Esophagus muscularis mucosa (tissue), 4 donors: ENCODE measurements around the gene WNT11. TPM values are rescaled to one million over a fixed set of nuclear protein-coding genes. Genes with fewer than 3 reads are reported as not detected.

Source experiments
- DNase-seq: peaks from one replicate; pipeline ENCODE4 v3.0.0-alpha.2; 2017; ENCODE audit errors: extremely low spot score
- H3K27ac ChIP-seq, 4 donors: fragments of 200-600 bp; sonication (generic); replicated peaks in 1 of 4; 1 replicate in 3 of 4; 2 replicates in 1 of 4; pipeline ENCODE4 v1.5.1; 2016 to 2019; ENCODE audit warnings: mild to moderate bottlenecking in 1 of 4
- H3K27me3 ChIP-seq, 4 donors: fragments of 200-600 bp; sonication (generic); one replicate each; pipeline versions ENCODE4 v1.5.1 to v1.6.0; 2016 to 2019
- H3K36me3 ChIP-seq, 4 donors: fragments of 200-600 bp; sonication (generic); one replicate each; pipeline ENCODE4 v1.5.1; 2016 to 2019
- H3K4me1 ChIP-seq, 4 donors: fragments of 200-600 bp; sonication (generic); one replicate each; pipeline ENCODE4 v1.5.1; 2016 to 2019
- H3K4me3 ChIP-seq, 4 donors: fragments of 200-600 bp; sonication (generic); 1 replicate in 2 of 4; 2 replicates in 2 of 4; pipeline ENCODE4 v1.5.1; 2016 to 2019; ENCODE audit warnings: mild to moderate bottlenecking in 4 of 4, moderate library complexity in 1 of 4
- H3K9me3 ChIP-seq, 4 donors: fragments of 200-600 bp; sonication (generic); 1 replicate in 3 of 4; 2 replicates in 1 of 4; pipeline ENCODE4 v1.5.1; 2016 to 2019
- CTCF ChIP-seq, 3 experiments: fragments of 200-600 bp in 2 of 3; fragments of 450-650 bp in 1 of 3; sonication (generic) in 2 of 3; IDR thresholded peaks; one replicate each; pipeline ENCODE4 v1.5.1; 2017 to 2019; ENCODE audit warnings: antibody characterized with exemption in 3 of 3, mild to moderate bottlenecking in 2 of 3, moderate library complexity in 1 of 3
- EP300 ChIP-seq: sonication (generic); formaldehyde crosslinking; IDR thresholded peaks from one replicate; pipeline ENCODE4 v1.6.1; 2017; ENCODE audit warnings: antibody characterized with exemption
- POLR2A ChIP-seq: fragments of 450-650 bp; IDR thresholded peaks from one replicate; pipeline ENCODE4 v1.6.1; 2017; ENCODE audit warnings: antibody characterized with exemption, moderate library complexity, mild to moderate bottlenecking, low read depth
- POLR2AphosphoS5 ChIP-seq, 2 donors: sonication (generic); formaldehyde crosslinking; IDR thresholded peaks; one replicate each; pipeline ENCODE4 v1.6.1; 2017; ENCODE audit warnings: antibody characterized with exemption in 2 of 2
- WGBS: methylation state at CpG from one replicate; pipeline ENCODE4 v1.1.5; 2018; 5-methylcytosine and 5-hydroxymethylcytosine counted together
- intact Hi-C: fragments of 100-400 bp; cut with DNase I; formaldehyde crosslinking; loops from one replicate; pipeline ENCODE4 v1.15.1; 2023
- total RNA-seq, 4 donors: library from RNA; depleted of rRNA; stranded (reverse); fragments of >200 nt; gene quantifications; one replicate each; pipeline versions ENCODE4 v1.1.0 to v1.2.1, GENCODE V29; 2016

The WNT11 gene
- total RNA-seq, 4 donors from 2014 or later = 3.7 to 11.0 (median 7.7) TPM

GRCh38 chr11:76143274-76143673 is 63.0 kb downstream of the WNT11 start:
- intact Hi-C loops = no loop called here
- no peaks in the 10 kb centered on the region for H3K9me3 ChIP-seq
- TF ChIP-seq EP300 = no peak
- TF ChIP-seq POLR2A = no peak
- TF ChIP-seq CTCF (IDR thresholded peaks at IDR 0.05) = no peak
- TF ChIP-seq POLR2AphosphoS5 (IDR thresholded peaks at IDR 0.05) = no peak
- WGBS = 94% methylated on average over 7 of the region's 11 CpGs
- H3K27ac ChIP-seq = no peak overlapping the region
- no peaks in the 10 kb centered on the region for H3K27me3 ChIP-seq
- no peak overlapping the region for H3K4me3 ChIP-seq
- DNase-seq = no peak
- peaks cover 10 to 37% (median 23%) of the 10 kb centered on the region in 4 donors for H3K36me3 ChIP-seq
- peaks cover 0 to 7% (median 3%) of the 10 kb centered on the region in 4 donors for H3K4me1 ChIP-seq

GRCh38 chr11:76141901-76142588 is 64.3 kb downstream of the WNT11 start:
- Histone ChIP-seq H3K27ac (no peak overlapping the region), H3K36me3 (peaks cover 10 to 43% (median 23%) of the 10 kb centered on the region in 4 donors), H3K4me1 (peaks cover 0 to 7% (median 3%) of the 10 kb centered on the region in 4 donors), H3K9me3 (no peaks in the 10 kb centered on the region), H3K4me3 (no peak overlapping the region), H3K27me3 (no peaks in the 10 kb centered on the region)
- DNase-seq = peak; percentile 66
- 93% methylated on average over 12 of the region's 12 CpGs for WGBS
- TF ChIP-seq EP300 (no peak), POLR2AphosphoS5 (IDR thresholded peaks at IDR 0.05) (no peak), POLR2A (no peak), CTCF (IDR thresholded peaks at IDR 0.05) (no peak)
- intact Hi-C loops = no loop called here

GRCh38 chr11:76140912-76141574 is 65.3 kb downstream of the WNT11 start:
- no peak overlapping the region for H3K27ac ChIP-seq
- peak; percentile 31 for DNase-seq
- H3K9me3 ChIP-seq = no peaks in the 10 kb centered on the region
- peaks cover 10 to 44% (median 23%) of the 10 kb centered on the region in 4 donors for H3K36me3 ChIP-seq
- intact Hi-C loops = no loop called here
- no peak overlapping the region for H3K4me3 ChIP-seq
- peaks cover 0 to 7% (median 0%) of the 10 kb centered on the region in 4 donors for H3K4me1 ChIP-seq
- 93% methylated on average over 22 of the region's 22 CpGs for WGBS
- no peak for TF ChIP-seq POLR2AphosphoS5 (IDR thresholded peaks at IDR 0.05)
- TF ChIP-seq EP300 = no peak
- TF ChIP-seq CTCF (IDR thresholded peaks at IDR 0.05) = no peak
- no peak for TF ChIP-seq POLR2A
- no peaks in the 10 kb centered on the region for H3K27me3 ChIP-seq

- intact Hi-C loops = no loop called here
- no peak overlapping the region for H3K27ac ChIP-seq
- DNase-seq = no peak
- peaks cover 0 to 7% (median 2%) of the 10 kb centered on the region in 4 donors for H3K4me1 ChIP-seq
- WGBS = 78% methylated on average over 2 of the region's 2 CpGs
- H3K36me3 ChIP-seq = peaks cover 10 to 44% (median 23%) of the 10 kb centered on the region in 4 donors
- H3K4me3 ChIP-seq = no peak overlapping the region
- H3K9me3 ChIP-seq = no peaks in the 10 kb centered on the region
- no peaks in the 10 kb centered on the region for H3K27me3 ChIP-seq
- TF ChIP-seq POLR2A = no peak
- TF ChIP-seq CTCF (IDR thresholded peaks at IDR 0.05) = no peak
- TF ChIP-seq POLR2AphosphoS5 (IDR thresholded peaks at IDR 0.05) = no peak
- TF ChIP-seq EP300 = no peak
These were observed 67.0 kb downstream of the WNT11 start for GRCh38 chr11:76139314-76139713.

Other genes with a start within 250 kb of the WNT11 start
- 10 to 100 TPM; 20.7 to 28.8 (median 27.0) TPM for gene THAP12, start 174.6 kb upstream of the WNT11 start, total RNA-seq
- gene GVQW3, start 174.8 kb upstream of the WNT11 start, total RNA-seq = 1 to 10 TPM in 2 of 4 donors, under 1 TPM in 2; 0.50 to 1.6 (median 1.0) TPM
- gene EMSY, start 238.5 kb upstream of the WNT11 start, total RNA-seq = 10 to 100 TPM; 17.1 to 34.6 (median 27.6) TPM